ENCODE measurements around the gene ZNF74.

DNA sequence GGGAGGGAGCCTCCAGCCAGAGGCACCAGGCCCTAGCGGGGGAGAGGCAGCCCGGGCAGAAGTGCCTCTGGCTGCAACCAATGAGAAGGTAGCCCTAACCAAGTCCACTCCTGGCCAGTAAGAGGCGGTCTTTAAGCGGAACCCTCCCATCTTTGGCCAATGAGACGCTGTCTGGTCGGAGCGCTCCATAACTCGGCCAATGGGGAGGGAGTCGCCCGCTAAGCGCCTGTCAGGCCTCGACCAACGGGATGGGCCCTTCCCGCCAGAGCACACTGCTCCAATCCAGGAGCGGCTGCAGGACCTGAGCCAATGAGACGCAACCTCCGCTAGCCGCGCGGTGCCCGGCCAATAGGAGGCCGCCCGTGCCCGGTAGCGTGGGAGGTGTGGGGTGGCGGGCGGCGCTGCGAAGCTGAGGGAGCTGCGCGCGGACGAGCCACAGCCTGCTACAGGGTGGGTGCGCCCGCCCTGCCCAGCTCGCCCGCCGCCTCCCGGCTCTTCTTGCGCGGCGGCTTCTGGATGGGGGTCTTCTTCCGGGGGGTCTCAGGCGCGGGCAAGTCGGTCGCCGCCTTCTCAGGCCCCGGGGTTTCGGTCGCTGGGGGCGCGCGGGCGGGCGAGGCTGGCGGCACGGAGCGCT, 31.1 kb downstream of the ZNF74 start:
- TF ChIP-seq CTCF (IDR thresholded peaks at IDR 0.05): no peak
- TF ChIP-seq EZH2 (IDR thresholded peaks at IDR 0.05; ENCODE audit: borderline replicate concordance, insufficient read depth, low read depth, low read length, poor library complexity, severe bottlenecking): no peak

All from B cell (primary cell).